Dendritic cell treated with granulocyte-macrophage colony-stimulating factor and Interleukin-4, amounts not matched to agents 40 ng/mL and 50 ng/mL, for 4 days (primary cell): ENCODE results near the gene GIT1.

Source experiments
- H3K27ac Mint-ChIP-seq: one replicate; pipeline ENCODE4 v1.8.0; 2022; ENCODE audit warnings: mild to moderate bottlenecking, mixed read lengths
- H3K27me3 Mint-ChIP-seq: one replicate; pipeline ENCODE4 v1.8.0; 2022; ENCODE audit warnings: mild to moderate bottlenecking, mixed read lengths
- H3K36me3 Mint-ChIP-seq: one replicate; pipeline ENCODE4 v1.8.0; 2022; ENCODE audit warnings: low read depth, mixed read lengths
- H3K4me1 Mint-ChIP-seq: one replicate; pipeline ENCODE4 v1.8.0; 2022; ENCODE audit warnings: low read depth, mixed read lengths
- H3K4me3 Mint-ChIP-seq: one replicate; pipeline ENCODE4 v1.8.0; 2022; ENCODE audit warnings: mild to moderate bottlenecking, moderate library complexity, mixed read lengths
- H3K9me3 Mint-ChIP-seq: one replicate; pipeline ENCODE4 v1.8.0; 2022; ENCODE audit warnings: mixed read lengths
- intact Hi-C: fragments of 100-400 bp; cut with micrococcal nuclease; formaldehyde crosslinking; loops from one replicate; pipeline ENCODE4 v1.15.0; 2022

Gene GIT1

DNA sequence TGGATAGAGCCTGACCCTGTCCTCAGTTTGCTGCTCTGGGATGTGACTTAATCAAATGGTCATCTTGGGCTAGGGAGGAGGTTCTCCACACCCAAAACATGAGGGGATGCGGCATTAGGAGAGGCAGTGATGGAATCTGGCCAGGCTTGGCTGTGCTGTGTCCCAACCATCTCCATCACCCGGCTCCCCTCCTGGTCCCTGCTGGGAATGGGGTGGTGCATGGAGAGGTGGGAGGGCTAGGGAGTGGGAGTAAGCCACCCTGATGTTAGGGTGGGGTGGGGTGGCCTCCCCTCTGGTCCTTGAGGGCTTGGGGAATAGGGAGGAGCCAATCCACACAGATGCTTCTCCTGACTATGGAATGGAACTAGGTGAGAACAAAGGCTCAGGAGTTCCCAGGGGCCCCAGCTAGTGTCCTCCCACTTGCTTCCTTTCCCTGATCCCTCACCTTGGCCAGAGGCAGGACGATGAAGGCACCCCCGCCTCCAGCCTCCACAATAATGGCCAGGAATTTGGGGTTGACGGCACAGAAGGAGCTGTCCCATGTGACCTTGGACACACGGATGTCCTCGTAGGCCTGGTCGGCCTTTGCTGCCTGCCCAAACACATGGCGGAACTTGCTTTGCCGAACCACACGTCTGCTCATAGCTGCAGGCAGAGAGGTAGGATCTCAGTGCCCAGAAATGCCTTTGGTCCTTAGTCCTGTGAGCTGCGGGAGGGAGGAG, 31.5 kb upstream of the GIT1 start:
- H3K27me3 Mint-ChIP-seq, result peaks cover 81% of the 10 kb centered on the region
- H3K9me3 Mint-ChIP-seq, result no peaks in the 10 kb centered on the region
- intact Hi-C loops, result no loop called here
- H3K4me3 Mint-ChIP-seq, result no peak overlapping the region
- H3K36me3 Mint-ChIP-seq, result peaks cover 8% of the 10 kb centered on the region
- peaks cover 49% of the 10 kb centered on the region for H3K4me1 Mint-ChIP-seq
- no peak overlapping the region for H3K27ac Mint-ChIP-seq

GRCh38 chr17:29620271-29620670, 30.8 kb upstream of the GIT1 start:
- intact Hi-C loops, result no loop called here
- no peak overlapping the region for H3K4me3 Mint-ChIP-seq
- H3K9me3 Mint-ChIP-seq, result no peaks in the 10 kb centered on the region

DNA sequence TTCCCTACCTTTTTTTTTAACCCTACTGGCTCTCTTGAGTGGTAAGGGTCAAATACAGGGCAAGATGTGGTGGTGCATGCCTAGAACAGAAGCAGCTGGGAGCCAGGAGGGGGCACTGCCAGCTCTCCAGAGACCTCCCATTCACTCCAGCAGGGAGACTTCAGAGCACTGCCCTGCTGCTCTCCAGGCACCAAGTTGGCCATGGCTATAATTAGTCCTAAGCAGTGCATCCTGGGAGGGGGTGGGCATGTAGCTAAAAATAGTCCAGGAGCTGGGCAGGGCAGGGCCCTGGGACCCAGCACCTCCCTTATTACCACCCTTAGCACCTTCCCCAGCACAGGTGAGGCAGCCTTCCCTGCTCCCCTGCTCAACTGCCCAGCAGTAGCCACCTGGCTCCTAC, 29.8 kb upstream of the GIT1 start:
- H3K36me3 Mint-ChIP-seq, result no peaks in the 10 kb centered on the region
- H3K4me1 Mint-ChIP-seq, result peaks cover 60% of the 10 kb centered on the region
- H3K27me3 Mint-ChIP-seq, result peaks cover 92% of the 10 kb centered on the region
- no peak overlapping the region for H3K4me3 Mint-ChIP-seq
- intact Hi-C loops, result loop anchor here (10.0 kb wide), 1 partner anchor 54 kb away; the partner anchor contains the start of genes ABHD15 and TP53I13
- no peaks in the 10 kb centered on the region for H3K9me3 Mint-ChIP-seq
- H3K27ac Mint-ChIP-seq, result no peak overlapping the region

More at GRCh38 chr17:29620271-29620670, 30.8 kb upstream of the GIT1 start:
- Mint-ChIP-seq H3K27ac (no peak overlapping the region), H3K27me3 (peaks cover 86% of the 10 kb centered on the region), H3K36me3 (peaks cover 1% of the 10 kb centered on the region), H3K4me1 (peaks cover 50% of the 10 kb centered on the region)

- Mint-ChIP-seq H3K27me3 (peaks cover 92% of the 10 kb centered on the region), H3K9me3 (no peaks in the 10 kb centered on the region), H3K4me1 (peaks cover 66% of the 10 kb centered on the region), H3K4me3 (peak overlapping the region; percentile 61), H3K36me3 (no peaks in the 10 kb centered on the region), H3K27ac (no peak overlapping the region)
- intact Hi-C loops, result loop anchor here (10.0 kb wide), 1 partner anchor 54 kb away; the partner anchor contains the start of genes ABHD15 and TP53I13
Measured at GRCh38 chr17:29618272-29619065, 29.0 kb upstream of the GIT1 start.

DNA sequence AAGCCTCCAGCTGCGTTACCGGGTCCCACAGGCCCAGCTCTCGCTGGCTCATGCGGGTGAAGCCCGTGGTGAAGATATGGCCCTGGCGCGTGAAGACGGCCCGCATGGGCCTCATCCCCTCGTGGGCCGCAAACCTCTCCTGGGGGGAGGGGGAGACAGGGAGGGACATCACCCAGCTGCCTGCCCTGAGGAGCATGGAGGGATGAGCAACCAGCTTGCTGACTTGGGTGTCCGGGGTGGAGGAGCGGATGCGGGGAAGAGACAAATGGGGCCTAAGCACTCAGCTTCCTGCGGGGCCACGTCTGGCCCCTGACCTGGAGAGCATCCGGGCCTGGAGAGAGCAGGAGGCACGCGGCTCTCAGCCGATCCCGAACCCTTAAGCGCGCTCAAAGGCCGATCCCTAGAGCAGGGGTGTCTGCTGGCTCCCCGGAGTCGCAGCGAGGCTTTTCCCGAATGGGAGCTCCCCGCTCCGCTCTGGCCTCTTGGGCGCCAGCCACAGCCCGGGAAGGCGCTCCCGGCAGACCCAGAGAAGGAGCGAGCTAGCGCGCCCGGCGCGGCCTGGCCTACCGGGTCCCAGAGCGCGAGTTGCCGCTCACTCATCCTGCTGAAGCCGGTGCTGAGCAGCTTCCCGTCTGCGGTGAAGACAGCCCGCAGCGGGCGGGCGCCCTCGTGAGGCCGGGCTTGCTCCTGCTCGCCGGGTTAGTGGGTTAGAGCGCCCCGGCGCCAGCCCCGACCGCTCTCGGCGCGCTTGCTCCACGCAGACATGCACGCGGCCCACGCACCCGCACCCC, 28.2 kb upstream of the GIT1 start:
- H3K27ac Mint-ChIP-seq, result peak overlapping the region; percentile 78
- H3K9me3 Mint-ChIP-seq, result no peaks in the 10 kb centered on the region
- intact Hi-C loops, result loop anchor here (10.0 kb wide), 1 partner anchor 53 kb away; the partner anchor contains the start of genes ABHD15 and TP53I13
- H3K4me1 Mint-ChIP-seq, result peaks cover 58% of the 10 kb centered on the region
- no peaks in the 10 kb centered on the region for H3K36me3 Mint-ChIP-seq
- H3K27me3 Mint-ChIP-seq, result peaks cover 88% of the 10 kb centered on the region
- peak overlapping the region; percentile 61 for H3K4me3 Mint-ChIP-seq

GRCh38 chr17:29617125-29617480, 27.7 kb upstream of the GIT1 start:
- intact Hi-C loops, result loop anchor here (10.0 kb wide), 1 partner anchor 52 kb away; the partner anchor contains the start of genes ABHD15 and TP53I13
- H3K4me3 Mint-ChIP-seq, result peak overlapping the region; percentile 59
- peaks cover 55% of the 10 kb centered on the region for H3K4me1 Mint-ChIP-seq
- H3K27me3 Mint-ChIP-seq, result peaks cover 86% of the 10 kb centered on the region
- H3K36me3 Mint-ChIP-seq, result no peaks in the 10 kb centered on the region
- H3K9me3 Mint-ChIP-seq, result no peaks in the 10 kb centered on the region
- H3K27ac Mint-ChIP-seq, result peak overlapping the region; percentile 78

DNA sequence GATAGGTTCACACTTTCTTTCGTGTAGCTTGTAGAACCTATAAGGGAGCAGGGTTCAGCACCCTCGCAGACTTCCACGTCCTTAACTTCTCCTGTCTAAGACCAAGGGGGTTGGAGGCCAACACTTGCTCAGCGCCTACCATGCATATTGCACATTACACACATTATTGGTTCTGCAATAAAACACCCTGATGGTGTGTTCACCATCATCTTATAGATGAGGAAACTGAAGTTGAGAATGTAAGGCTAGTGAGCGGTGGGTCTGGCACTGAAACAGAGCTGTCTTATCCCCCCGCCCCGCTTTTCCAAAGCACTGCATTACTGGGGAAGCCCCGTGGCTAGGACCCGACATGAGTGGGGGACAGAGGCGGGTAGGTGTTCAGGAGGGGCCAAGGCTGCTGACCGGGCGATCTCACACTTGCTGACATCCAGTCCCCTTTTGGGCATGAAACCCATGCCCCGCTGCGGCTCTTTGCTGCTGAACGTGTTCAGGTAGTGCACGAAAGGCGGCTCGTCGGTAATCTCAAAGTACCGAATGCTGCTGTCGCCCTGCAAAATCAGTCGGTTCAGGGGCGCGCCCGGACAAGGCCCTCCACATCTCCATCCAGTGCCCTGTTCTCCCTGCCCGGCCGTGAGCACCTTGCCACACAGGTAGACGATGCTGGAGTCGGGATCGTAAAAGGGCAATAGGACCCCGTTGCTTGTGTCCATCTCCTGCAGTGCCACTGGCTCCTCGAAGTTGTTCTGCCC, 27.0 kb upstream of the GIT1 start:
- H3K27me3 Mint-ChIP-seq, result peaks cover 85% of the 10 kb centered on the region
- H3K9me3 Mint-ChIP-seq, result no peaks in the 10 kb centered on the region
- no peaks in the 10 kb centered on the region for H3K36me3 Mint-ChIP-seq
- peak overlapping the region; percentile 82 for H3K4me3 Mint-ChIP-seq
- intact Hi-C loops, result loop anchor here (10.0 kb wide), 1 partner anchor 52 kb away; the partner anchor contains the start of genes ABHD15 and TP53I13
- peaks cover 52% of the 10 kb centered on the region for H3K4me1 Mint-ChIP-seq
- H3K27ac Mint-ChIP-seq, result peak overlapping the region; percentile 78

DNA sequence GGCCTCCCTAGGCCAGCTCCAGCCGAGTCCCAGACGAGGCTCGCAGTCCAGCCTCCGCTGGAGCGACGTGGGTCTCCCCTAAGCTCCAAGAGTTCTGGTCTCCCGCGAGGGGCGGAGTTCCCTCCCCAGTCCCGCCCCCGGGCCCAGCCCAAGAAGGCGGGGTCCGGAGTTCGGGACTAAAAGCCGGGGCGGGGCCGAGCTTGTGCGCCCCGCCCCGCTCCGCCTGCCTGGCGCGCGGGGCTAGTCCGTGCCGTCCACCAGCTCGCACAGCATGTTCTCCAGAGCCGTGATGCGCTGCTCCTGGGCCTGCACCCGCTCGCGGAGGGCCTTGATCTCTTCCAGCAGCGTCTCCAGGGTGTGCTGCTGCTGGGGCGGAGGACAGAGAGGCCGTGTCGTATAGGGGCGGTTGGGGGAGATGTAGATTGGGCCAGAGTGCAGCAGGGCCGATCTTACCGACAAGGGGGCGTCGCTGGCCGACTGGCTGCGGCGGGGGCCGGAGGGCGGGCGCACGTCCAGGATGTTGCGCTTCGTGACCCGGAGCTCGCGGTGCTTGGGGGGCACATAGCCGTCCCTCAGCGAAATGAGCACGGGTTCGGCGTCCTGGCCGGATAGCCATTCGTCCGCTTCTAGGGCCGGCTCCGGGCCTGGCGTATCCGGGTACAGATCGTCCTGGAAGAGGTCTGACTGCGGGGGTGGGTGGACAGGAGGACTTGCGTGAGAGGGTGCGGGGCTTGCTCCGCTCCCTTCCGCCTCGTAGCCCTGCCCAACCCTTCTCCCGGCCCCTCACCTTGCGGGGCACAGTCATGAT, 26.2 kb upstream of the GIT1 start:
- peaks cover 80% of the 10 kb centered on the region for H3K27me3 Mint-ChIP-seq
- intact Hi-C loops, result loop anchor here (10.0 kb wide), 1 partner anchor 51 kb away; the partner anchor contains the start of genes ABHD15 and TP53I13
- H3K27ac Mint-ChIP-seq, result peak overlapping the region; percentile 91
- no peaks in the 10 kb centered on the region for H3K36me3 Mint-ChIP-seq
- peaks cover 52% of the 10 kb centered on the region for H3K4me1 Mint-ChIP-seq
- peak overlapping the region; percentile 82 for H3K4me3 Mint-ChIP-seq
- H3K9me3 Mint-ChIP-seq, result no peaks in the 10 kb centered on the region

DNA sequence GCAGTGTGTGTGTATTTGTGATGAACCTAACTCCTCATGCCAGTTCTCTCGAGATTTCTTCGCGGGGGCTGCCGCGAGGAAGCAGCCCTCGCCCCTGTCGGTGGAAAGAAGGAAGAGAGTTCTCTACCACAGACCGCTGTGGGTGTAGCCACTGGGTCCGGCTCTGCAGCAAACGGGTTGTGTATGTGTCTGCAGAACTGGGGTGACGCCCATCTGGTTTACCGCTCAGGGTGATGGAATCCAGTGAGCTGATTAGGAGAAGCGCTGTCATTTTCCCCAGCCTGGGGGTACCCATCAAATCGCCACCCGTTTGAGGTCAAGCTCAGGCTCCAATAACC, 25.6 kb upstream of the GIT1 start:
- H3K9me3 Mint-ChIP-seq, result no peaks in the 10 kb centered on the region
- no peaks in the 10 kb centered on the region for H3K36me3 Mint-ChIP-seq
- H3K27ac Mint-ChIP-seq, result peak overlapping the region; percentile 91
- H3K4me1 Mint-ChIP-seq, result peaks cover 52% of the 10 kb centered on the region
- peaks cover 73% of the 10 kb centered on the region for H3K27me3 Mint-ChIP-seq
- intact Hi-C loops, result loop anchor here (10.0 kb wide), 1 partner anchor 50 kb away; the partner anchor contains the start of genes ABHD15 and TP53I13
- peak overlapping the region; percentile 82 for H3K4me3 Mint-ChIP-seq

GRCh38 chr17:29614349-29615047, 25.1 kb upstream of the GIT1 start:
- Mint-ChIP-seq H3K4me1 (peaks cover 52% of the 10 kb centered on the region), H3K9me3 (no peaks in the 10 kb centered on the region), H3K27ac (peak overlapping the region; percentile 91), H3K27me3 (peaks cover 69% of the 10 kb centered on the region), H3K36me3 (no peaks in the 10 kb centered on the region), H3K4me3 (peak overlapping the region; percentile 82)
- intact Hi-C loops, result loop anchor here (10.0 kb wide), 1 partner anchor 50 kb away; the partner anchor contains the start of genes ABHD15 and TP53I13

DNA sequence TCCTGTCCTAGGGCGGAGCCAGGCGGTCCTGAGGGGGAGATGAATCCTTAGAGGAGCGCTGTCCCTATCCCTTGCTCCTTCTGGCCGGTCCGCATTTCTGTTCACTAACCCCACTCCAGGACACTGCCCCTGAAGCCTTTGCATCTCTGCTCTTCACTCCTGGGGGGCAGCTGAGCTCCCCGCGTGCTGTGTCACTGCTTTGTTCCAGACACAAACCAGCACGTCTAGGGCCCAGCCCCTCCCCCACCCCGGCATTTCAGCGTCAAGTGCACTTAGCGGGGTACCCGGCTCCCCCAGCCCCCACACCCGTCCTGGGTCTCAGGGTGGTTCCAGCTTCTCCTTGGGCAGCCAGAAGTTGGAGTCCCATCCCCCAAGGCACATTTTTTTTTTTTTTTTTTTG, 24.4 kb upstream of the GIT1 start:
- H3K36me3 Mint-ChIP-seq, result no peaks in the 10 kb centered on the region
- H3K4me1 Mint-ChIP-seq, result peaks cover 52% of the 10 kb centered on the region
- H3K9me3 Mint-ChIP-seq, result no peaks in the 10 kb centered on the region
- H3K27me3 Mint-ChIP-seq, result peaks cover 63% of the 10 kb centered on the region
- peak overlapping the region; percentile 41 for H3K27ac Mint-ChIP-seq
- intact Hi-C loops, result loop anchor here (2.0 to 10.0 kb wide), 2 partner anchors 25 to 49 kb away; partner anchors contain the start of genes ABHD15, GIT1 and TP53I13
- peak overlapping the region; percentile 53 for H3K4me3 Mint-ChIP-seq
